Mammary epithelial cell (primary cell): Measurements from ENCODE around the gene NUP210L.

Experiments
- CTCF ChIP-seq, 2 donors: IDR thresholded peaks in 1 of 2; conservative IDR thresholded peaks in 1 of 2; 2 replicates each; pipeline ENCODE4 v1.5.1; 2011 to 2012; ENCODE audit warnings: inconsistent platforms in 2 of 2, low read length in 2 of 2, mild to moderate bottlenecking in 2 of 2, control low read depth in 1 of 2, low read depth in 1 of 2; ENCODE audit not compliant: insufficient read depth in 1 of 2; ENCODE audit errors: extremely low read depth in 1 of 2
- EZH2 ChIP-seq: IDR thresholded peaks from 2 replicates; pipeline ENCODE4 v1.6.1; 2012; ENCODE audit warnings: low read length, inconsistent platforms, borderline replicate concordance

- TF ChIP-seq EZH2 (no peak), CTCF (conservative IDR thresholded peaks at IDR 0.05 in 1 of 2, IDR thresholded peaks at IDR 0.05 in 1 of 2; ENCODE audit: extremely low read depth in 1 of 2, insufficient read depth in 1 of 2, low read depth in 1 of 2, low read length in 2 of 2) (no peak)
Measured at GRCh38 chr1:154006136-154006535, 148.7 kb downstream of the NUP210L start.
